ENCODE measurements around the gene LUZP4.

DNA sequence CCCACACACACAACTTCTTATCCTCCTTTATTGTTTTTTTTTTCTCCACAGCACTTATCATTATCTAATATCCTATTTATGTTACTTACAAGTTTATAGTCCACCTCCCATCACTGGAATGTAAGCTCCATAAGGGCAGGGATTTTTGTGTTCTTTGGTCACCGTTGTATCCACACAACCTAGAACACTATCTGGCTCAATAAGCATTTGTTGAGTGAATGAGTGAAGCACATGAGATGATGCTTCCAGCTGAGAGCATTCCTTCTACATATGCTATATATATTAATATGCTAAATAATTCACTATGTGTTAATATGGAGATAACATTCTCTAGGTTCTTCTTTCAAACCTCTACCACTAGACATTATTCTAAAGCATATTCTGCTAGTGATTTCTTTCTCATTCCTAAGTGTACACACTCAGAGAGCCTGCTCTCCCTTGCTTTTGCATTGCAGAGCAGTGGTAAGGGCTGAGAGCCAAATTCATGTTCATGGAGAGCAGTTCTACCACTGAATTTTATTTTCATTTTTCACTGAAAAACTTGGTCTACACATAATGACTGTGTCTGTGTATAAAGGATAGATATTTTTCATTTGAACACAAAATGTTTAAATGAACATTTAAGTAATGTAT is 20.3 kb upstream of the LUZP4 start:
- TF ChIP-seq, protein P1, sequence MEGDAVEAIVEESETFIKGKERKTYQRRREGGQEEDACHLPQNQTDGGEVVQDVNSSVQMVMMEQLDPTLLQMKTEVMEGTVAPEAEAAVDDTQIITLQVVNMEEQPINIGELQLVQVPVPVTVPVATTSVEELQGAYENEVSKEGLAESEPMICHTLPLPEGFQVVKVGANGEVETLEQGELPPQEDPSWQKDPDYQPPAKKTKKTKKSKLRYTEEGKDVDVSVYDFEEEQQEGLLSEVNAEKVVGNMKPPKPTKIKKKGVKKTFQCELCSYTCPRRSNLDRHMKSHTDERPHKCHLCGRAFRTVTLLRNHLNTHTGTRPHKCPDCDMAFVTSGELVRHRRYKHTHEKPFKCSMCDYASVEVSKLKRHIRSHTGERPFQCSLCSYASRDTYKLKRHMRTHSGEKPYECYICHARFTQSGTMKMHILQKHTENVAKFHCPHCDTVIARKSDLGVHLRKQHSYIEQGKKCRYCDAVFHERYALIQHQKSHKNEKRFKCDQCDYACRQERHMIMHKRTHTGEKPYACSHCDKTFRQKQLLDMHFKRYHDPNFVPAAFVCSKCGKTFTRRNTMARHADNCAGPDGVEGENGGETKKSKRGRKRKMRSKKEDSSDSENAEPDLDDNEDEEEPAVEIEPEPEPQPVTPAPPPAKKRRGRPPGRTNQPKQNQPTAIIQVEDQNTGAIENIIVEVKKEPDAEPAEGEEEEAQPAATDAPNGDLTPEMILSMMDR (IDR thresholded peaks at IDR 0.05): no peak
- TF ChIP-seq POLR2A (IDR thresholded peaks at IDR 0.05): no peak

Data from adrenal gland (tissue), 5 donors.